BE2C (cell line): Measurements from ENCODE around the gene NAAA.
"Not testable (repeated sequence)": the region's sequence is repeated elsewhere in the genome, so short reads cannot be mapped to it uniquely, and the experiment has no call there.

Experiments
- DNase-seq: peaks from one replicate; pipeline ENCODE4 v3.0.0-alpha.2; 2020
- H3K27me3 ChIP-seq: fragments of 250-450 bp; sonication (Bioruptor Pico); 2 replicates; pipeline ENCODE4 v1.5.1; 2020; ENCODE audit warnings: mild to moderate bottlenecking
- H3K36me3 ChIP-seq: fragments of 250-450 bp; sonication (Bioruptor Pico); 2 replicates; pipeline ENCODE4 v1.5.1; 2020; ENCODE audit warnings: mild to moderate bottlenecking
- H3K4me1 ChIP-seq: fragments of 250-450 bp; sonication (Bioruptor Pico); 2 replicates; pipeline ENCODE4 v1.5.1; 2020
- H3K4me3 ChIP-seq: 2 replicates; pipeline ENCODE4 v1.5.1; 2011; ENCODE audit warnings: low read depth, low read length
- H3K9me3 ChIP-seq: fragments of 250-450 bp; sonication (Bioruptor Pico); 2 replicates; pipeline ENCODE4 v1.5.1; 2020
- TF ChIP-seq, protein P1 (sequence below): IDR thresholded peaks from 2 replicates; pipeline ENCODE4 v1.5.1; 2012; ENCODE audit warnings: mild to moderate bottlenecking, low read depth, low read length

NAAA gene

DNA sequence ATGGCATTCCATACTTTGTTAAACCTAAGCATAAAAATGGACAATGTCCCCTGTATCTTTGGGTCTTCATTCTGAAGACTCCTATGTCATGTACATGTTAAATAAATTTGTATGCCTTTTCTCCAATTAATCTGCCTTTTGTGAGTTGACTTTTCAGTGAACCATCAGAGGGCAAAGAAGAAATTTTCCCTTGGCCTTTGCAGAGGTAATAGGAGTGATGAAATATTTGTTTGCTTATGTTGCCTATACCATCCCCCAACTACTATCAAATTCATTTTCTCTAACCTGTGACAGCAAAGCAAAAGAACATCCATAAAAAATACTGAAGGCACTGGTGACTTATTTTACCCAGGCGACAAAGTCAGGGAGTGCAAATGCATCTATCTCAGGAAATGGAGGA is 18.2 kb downstream of the NAAA start:
- DNase-seq = no peak
- no peaks in the 10 kb centered on the region for H3K9me3 ChIP-seq
- peaks cover 3% of the 10 kb centered on the region; the same call in 1 of the 2 replicates for H3K36me3 ChIP-seq
- TF ChIP-seq, protein P1, sequence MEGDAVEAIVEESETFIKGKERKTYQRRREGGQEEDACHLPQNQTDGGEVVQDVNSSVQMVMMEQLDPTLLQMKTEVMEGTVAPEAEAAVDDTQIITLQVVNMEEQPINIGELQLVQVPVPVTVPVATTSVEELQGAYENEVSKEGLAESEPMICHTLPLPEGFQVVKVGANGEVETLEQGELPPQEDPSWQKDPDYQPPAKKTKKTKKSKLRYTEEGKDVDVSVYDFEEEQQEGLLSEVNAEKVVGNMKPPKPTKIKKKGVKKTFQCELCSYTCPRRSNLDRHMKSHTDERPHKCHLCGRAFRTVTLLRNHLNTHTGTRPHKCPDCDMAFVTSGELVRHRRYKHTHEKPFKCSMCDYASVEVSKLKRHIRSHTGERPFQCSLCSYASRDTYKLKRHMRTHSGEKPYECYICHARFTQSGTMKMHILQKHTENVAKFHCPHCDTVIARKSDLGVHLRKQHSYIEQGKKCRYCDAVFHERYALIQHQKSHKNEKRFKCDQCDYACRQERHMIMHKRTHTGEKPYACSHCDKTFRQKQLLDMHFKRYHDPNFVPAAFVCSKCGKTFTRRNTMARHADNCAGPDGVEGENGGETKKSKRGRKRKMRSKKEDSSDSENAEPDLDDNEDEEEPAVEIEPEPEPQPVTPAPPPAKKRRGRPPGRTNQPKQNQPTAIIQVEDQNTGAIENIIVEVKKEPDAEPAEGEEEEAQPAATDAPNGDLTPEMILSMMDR = no peak
- H3K27me3 ChIP-seq = no peaks in the 10 kb centered on the region
- no peak overlapping the region for H3K4me3 ChIP-seq
- H3K4me1 ChIP-seq = no peaks in the 10 kb centered on the region

DNA sequence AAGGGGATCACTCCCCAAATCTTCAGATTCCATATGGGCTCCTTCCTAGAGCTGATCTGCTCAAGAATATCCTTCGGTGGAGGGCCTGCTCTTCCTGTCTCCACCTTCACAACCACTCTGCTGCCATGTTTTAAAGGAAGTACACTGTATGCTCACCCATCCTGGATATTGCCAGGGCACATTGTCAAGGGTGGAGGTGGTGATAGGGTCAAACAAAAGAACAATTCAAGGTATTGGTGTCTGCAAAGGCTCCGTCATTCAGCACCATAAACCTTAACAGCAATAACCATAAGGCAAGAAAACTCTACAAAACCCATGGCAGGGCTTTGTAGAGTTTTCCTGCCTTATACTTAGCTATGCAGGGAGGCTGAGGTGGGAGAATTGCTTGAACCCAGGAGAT is 18.9 kb downstream of the NAAA start:
- DNase-seq = no peak
- no peak overlapping the region for H3K4me3 ChIP-seq
- H3K36me3 ChIP-seq = peaks cover 3% of the 10 kb centered on the region; the same call in 1 of the 2 replicates
- no peaks in the 10 kb centered on the region for H3K9me3 ChIP-seq
- TF ChIP-seq, protein P1 = no peak
- no peaks in the 10 kb centered on the region for H3K4me1 ChIP-seq
- H3K27me3 ChIP-seq = no peaks in the 10 kb centered on the region

DNA sequence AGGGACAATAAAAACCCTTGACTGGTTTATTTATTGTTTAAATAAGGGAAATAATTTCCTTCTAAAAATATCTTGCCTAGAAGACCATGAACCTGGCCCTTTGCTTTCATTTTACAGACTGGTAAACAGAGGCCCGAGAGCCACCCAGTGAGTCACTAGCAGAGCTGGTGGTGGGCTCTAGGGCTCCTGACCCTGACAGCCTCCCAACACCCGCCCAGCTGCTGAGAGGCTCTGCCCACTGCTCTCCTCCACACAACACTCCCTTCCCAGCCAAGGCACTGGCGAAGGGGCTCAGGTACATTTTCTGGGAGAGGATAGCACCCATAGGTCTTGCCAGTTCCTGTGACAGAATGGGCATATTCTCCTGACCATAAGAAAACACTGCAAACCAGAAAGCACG is 20.5 kb downstream of the NAAA start:
- peaks cover 1% of the 10 kb centered on the region; the same call in 1 of the 2 replicates for H3K36me3 ChIP-seq
- no peaks in the 10 kb centered on the region for H3K27me3 ChIP-seq
- H3K9me3 ChIP-seq = no peaks in the 10 kb centered on the region
- no peak overlapping the region for H3K4me3 ChIP-seq
- no peak for DNase-seq
- TF ChIP-seq, protein P1 = no peak
- no peaks in the 10 kb centered on the region for H3K4me1 ChIP-seq

DNA sequence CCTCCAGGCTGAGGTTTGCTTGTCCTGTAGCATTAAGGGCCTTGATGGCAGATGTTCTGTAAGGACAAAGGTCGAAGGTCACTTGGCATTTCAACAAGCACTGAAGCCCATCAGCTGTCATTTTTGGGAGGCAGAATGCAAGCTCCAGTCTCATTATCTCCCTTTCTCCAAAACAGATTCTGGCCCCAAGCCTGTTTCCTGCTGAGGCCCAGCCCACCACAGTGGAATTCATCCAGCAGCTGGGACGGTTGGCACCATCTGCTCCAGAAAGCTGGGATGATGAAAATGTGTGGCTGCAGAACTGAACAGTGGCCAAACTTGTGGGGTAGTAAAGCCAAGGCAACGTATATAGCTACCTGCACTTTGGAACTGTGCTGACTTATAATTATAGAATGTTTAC is 20.9 kb downstream of the NAAA start:
- no peak for DNase-seq
- no peaks in the 10 kb centered on the region for H3K9me3 ChIP-seq
- no peak overlapping the region for H3K4me3 ChIP-seq
- H3K36me3 ChIP-seq = no peaks in the 10 kb centered on the region; the same call in 1 of the 2 replicates
- H3K4me1 ChIP-seq = no peaks in the 10 kb centered on the region
- no peaks in the 10 kb centered on the region for H3K27me3 ChIP-seq
- TF ChIP-seq, protein P1 = no peak

DNA sequence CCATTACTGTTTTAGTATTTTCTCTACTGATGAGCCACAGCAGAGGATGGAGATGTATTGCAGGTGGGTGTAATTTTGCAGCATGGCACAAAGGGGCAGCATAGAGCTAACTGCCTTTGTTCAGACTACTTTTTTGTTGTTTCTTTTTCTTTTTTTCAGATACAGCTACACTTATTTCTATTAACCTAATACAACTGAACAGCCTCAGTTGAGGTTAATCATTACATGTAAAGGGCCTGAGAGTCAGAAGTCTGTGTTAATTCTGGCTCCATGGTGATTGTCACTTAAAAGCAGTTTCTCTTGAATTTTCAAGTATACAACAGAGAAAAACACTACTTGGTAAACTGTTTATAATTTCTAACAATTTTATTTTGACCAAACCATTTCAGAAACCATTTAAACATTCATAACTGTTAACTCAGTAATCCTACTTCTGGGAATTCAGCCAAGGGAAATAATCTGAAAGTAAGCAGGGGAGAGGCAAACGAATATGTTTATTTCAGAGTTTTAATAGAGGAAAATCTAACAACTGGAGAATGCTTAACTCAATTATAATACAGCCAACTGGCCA is 24.6 kb downstream of the NAAA start:
- H3K9me3 ChIP-seq = no peaks in the 10 kb centered on the region
- no peak overlapping the region for H3K4me3 ChIP-seq
- no peaks in the 10 kb centered on the region for H3K4me1 ChIP-seq
- no peaks in the 10 kb centered on the region for H3K36me3 ChIP-seq
- DNase-seq = peak; percentile 34
- H3K27me3 ChIP-seq = no peaks in the 10 kb centered on the region
- TF ChIP-seq, protein P1 = peak; percentile 89

DNA sequence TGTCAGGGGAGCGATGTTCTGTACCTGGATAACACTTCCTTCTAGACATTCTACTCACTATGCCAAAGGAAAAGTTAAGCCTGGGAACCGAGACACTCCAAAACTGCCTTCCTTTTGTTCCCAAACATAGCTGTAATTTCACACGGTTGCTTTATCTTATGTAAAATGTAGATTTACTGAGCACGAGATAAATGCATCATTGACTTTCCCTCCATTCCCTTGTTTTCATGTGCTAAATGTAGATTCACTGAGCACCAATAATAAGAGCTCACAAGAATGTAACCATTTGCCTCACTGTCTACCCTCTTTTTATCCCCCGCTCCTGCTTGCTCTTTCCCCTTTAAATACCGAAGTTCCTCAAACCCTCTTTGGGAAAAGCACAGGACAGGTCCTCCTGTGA is 27.8 kb downstream of the NAAA start:
- no peaks in the 10 kb centered on the region for H3K9me3 ChIP-seq
- no peaks in the 10 kb centered on the region for H3K27me3 ChIP-seq
- DNase-seq = no peak
- TF ChIP-seq, protein P1 = no peak
- H3K4me3 ChIP-seq = no peak overlapping the region
- H3K4me1 ChIP-seq = no peaks in the 10 kb centered on the region
- H3K36me3 ChIP-seq = no peaks in the 10 kb centered on the region

DNA sequence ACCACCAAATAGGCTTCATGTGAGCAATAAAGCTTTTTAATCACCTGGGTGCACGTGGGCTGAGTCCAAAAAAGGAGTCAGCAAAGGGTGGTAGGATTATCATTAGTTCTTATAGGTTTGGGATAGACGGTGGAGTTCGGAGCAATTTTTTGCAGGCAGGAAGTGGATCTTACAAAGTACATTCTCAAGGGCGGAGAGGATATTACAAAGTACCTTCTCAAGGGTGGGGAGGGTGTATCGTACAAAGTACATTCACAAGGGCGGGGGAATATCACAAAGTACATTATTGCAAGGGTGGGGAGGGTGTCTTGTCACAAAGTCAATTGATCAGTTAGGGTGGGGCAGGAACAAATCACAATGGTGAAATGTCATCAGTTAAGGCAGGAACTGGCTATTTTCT is 30.0 kb downstream of the NAAA start:
- not testable (repeated sequence) for DNase-seq, H3K4me1 ChIP-seq, H3K9me3 ChIP-seq, H3K27me3 ChIP-seq, H3K36me3 ChIP-seq, H3K4me3 ChIP-seq
